Sigmoid colon (tissue), 7 donors: Measurements from ENCODE around the gene MAVS. TPM values are rescaled to one million over a fixed set of nuclear protein-coding genes. Genes with fewer than 3 reads are reported as not detected.

Experiments used
- DNase-seq: peaks from one replicate; pipeline ENCODE4 v3.0.0-alpha.2; 2019
- H3K27ac ChIP-seq, 4 donors: fragments of 200-600 bp; sonication (generic); one replicate each; pipeline ENCODE4 v1.5.1; 2016 to 2019; ENCODE audit warnings: mild to moderate bottlenecking in 1 of 4
- H3K27me3 ChIP-seq, 3 donors: fragments of 200-600 bp; sonication (generic); one replicate each; pipeline ENCODE4 v1.5.1; 2019; ENCODE audit warnings: mild to moderate bottlenecking in 1 of 3
- H3K36me3 ChIP-seq, 4 donors: fragments of 200-600 bp; sonication (generic); one replicate each; pipeline ENCODE4 v1.5.1; 2016 to 2019
- H3K4me1 ChIP-seq, 4 donors: fragments of 200-600 bp; sonication (generic); one replicate each; pipeline ENCODE4 v1.5.1; 2017 to 2019
- H3K4me3 ChIP-seq, 4 donors: fragments of 200-600 bp; sonication (generic); one replicate each; pipeline ENCODE4 v1.5.1; 2017 to 2019; ENCODE audit warnings: mild to moderate bottlenecking in 2 of 4, moderate library complexity in 1 of 4
- H3K9me3 ChIP-seq, 4 donors: fragments of 200-600 bp in 3 of 4; sonication (generic) in 3 of 4; one replicate each; pipeline versions ENCODE4 v1.5.1 to v1.6.1; 2013 to 2019
- CTCF ChIP-seq, 4 experiments: fragments of 450-650 bp in 3 of 4; fragments of 200-600 bp in 1 of 4; IDR thresholded peaks; one replicate each; pipeline ENCODE4 v1.5.1; 2016 to 2019; ENCODE audit warnings: antibody characterized with exemption in 4 of 4, mild to moderate bottlenecking in 3 of 4, moderate library complexity in 2 of 4
- EP300 ChIP-seq, 4 donors: sonication (generic); formaldehyde crosslinking; IDR thresholded peaks; one replicate each; pipeline ENCODE4 v1.6.1; 2017; ENCODE audit warnings: antibody characterized with exemption in 4 of 4
- POLR2A ChIP-seq, 2 donors: fragments of 450-650 bp; IDR thresholded peaks; one replicate each; pipeline ENCODE4 v1.6.1; 2016; ENCODE audit warnings: antibody characterized with exemption in 2 of 2, mild to moderate bottlenecking in 2 of 2, moderate library complexity in 2 of 2
- POLR2AphosphoS5 ChIP-seq, 4 donors: sonication (generic); formaldehyde crosslinking; IDR thresholded peaks; one replicate each; pipeline ENCODE4 v1.6.1; 2017; ENCODE audit warnings: antibody characterized with exemption in 4 of 4
- WGBS, 2 donors: extraction: QIAGEN DNeasy Blood & Tissue Kit; methylation state at CpG; one replicate each; pipeline ENCODE4 v1.1.7; 2013; 5-methylcytosine and 5-hydroxymethylcytosine counted together
- intact Hi-C: fragments of 100-400 bp; cut with DNase I; formaldehyde crosslinking; loops from one replicate; pipeline ENCODE4 v1.15.1; 2023
- polyA plus RNA-seq, 3 donors: library from polyadenylated mRNA; stranded (reverse); fragments of 200-250 nt; gene quantifications; one replicate each; pipeline ENCODE4 v1.2.3, GENCODE V29; 2013
- total RNA-seq, 4 donors: library from RNA; depleted of rRNA; stranded (reverse); fragments of >200 nt; gene quantifications; one replicate each; pipeline ENCODE4 v1.1.0, GENCODE V29; 2016
- donor health status: healthy with polysubstance abuse.
- donor health status: Bipolar disorder and iron deficiency.
- donor health status: healthy.

The MAVS gene
- total and polyA plus RNA-seq, 7 donors, result 9.6 to 55.2 (median 18.0) TPM

- Histone ChIP-seq H3K27ac (peak overlapping the region; percentile 95 to 98 (median 97)), H3K4me3 (peak overlapping the region in 3 of 4 donors; percentile 73 to 83 (median 81)), H3K27me3 (no peaks in the 10 kb centered on the region), H3K4me1 (peaks cover 0 to 29% (median 25%) of the 10 kb centered on the region in 4 donors), H3K9me3 (no peaks in the 10 kb centered on the region), H3K36me3 (peaks cover 8 to 26% (median 18%) of the 10 kb centered on the region in 4 donors)
- DNase-seq, result peak; percentile 72
- TF ChIP-seq POLR2AphosphoS5 (IDR thresholded peaks at IDR 0.05) (no peak), CTCF (IDR thresholded peaks at IDR 0.05) (no peak), POLR2A (IDR thresholded peaks at IDR 0.05) (no peak), EP300 (IDR thresholded peaks at IDR 0.05) (no peak)
- 60 to 67% methylated on average over 20 of the region's 20 CpGs for WGBS, 2 donors
- intact Hi-C loops, result loop anchor here (1.0 to 2.0 kb wide), 2 partner anchors 33 to 67 kb away; partner anchors contain the start of gene CENPB
Observed at GRCh38 chr20:3819411-3820047, 27.1 kb upstream of the MAVS start.

GRCh38 chr20:3820048-3820900 lies 26.4 kb upstream of the MAVS start, which contains the start of gene AP5S1:
AP5S1 (plus strand) TSS chr20:3820547; CDS start chr20:3822118, 1,571 bp downstream.
- Histone ChIP-seq H3K4me1 (peaks cover 0 to 29% (median 25%) of the 10 kb centered on the region in 4 donors), H3K27me3 (no peaks in the 10 kb centered on the region), H3K36me3 (peaks cover 8 to 34% (median 20%) of the 10 kb centered on the region in 4 donors), H3K27ac (peak within 1 kb of the TSS; percentile 95 to 98 (median 97)), H3K9me3 (no peaks in the 10 kb centered on the region), H3K4me3 (peak within 1 kb of the TSS; percentile 63 to 83 (median 77))
- TF ChIP-seq CTCF (IDR thresholded peaks at IDR 0.05), result peak; percentile 99 to 100 (median 99)
- peak; percentile 71 for TF ChIP-seq POLR2A (IDR thresholded peaks at IDR 0.05)
- TF ChIP-seq POLR2AphosphoS5 (IDR thresholded peaks at IDR 0.05), result peak; percentile 83 to 93 (median 85)
- TF ChIP-seq EP300 (IDR thresholded peaks at IDR 0.05), result peak in 1 of 4 donors; percentile 75
- intact Hi-C loops, result loop anchor here (1.0 to 2.0 kb wide), 2 partner anchors 34 to 67 kb away; partner anchors contain the start of gene CENPB
- DNase-seq, result peak; percentile 99
- WGBS, 2 donors, result 0% methylated on average over 96 of the region's 96 CpGs

GRCh38 chr20:3820901-3821727 lies 25.5 kb upstream of the MAVS start:
- no peaks in the 10 kb centered on the region for H3K9me3 ChIP-seq

More at GRCh38 chr20:3820901-3821727, 25.5 kb upstream of the MAVS start:
- Histone ChIP-seq H3K27ac (peak overlapping the region; percentile 95 to 98 (median 97)), H3K27me3 (no peaks in the 10 kb centered on the region), H3K4me1 (peaks cover 0 to 29% (median 25%) of the 10 kb centered on the region in 4 donors), H3K4me3 (peak overlapping the region; percentile 63 to 83 (median 77)), H3K36me3 (peaks cover 8 to 42% (median 22%) of the 10 kb centered on the region in 4 donors)
- DNase-seq, result peak; percentile 66
- TF ChIP-seq POLR2A (IDR thresholded peaks at IDR 0.05), result no peak
- no peak for TF ChIP-seq CTCF (IDR thresholded peaks at IDR 0.05)
- no peak for TF ChIP-seq POLR2AphosphoS5 (IDR thresholded peaks at IDR 0.05)
- no peak for TF ChIP-seq EP300 (IDR thresholded peaks at IDR 0.05)
- intact Hi-C loops, result loop anchor here (1.0 to 2.0 kb wide), 2 partner anchors 35 to 68 kb away; partner anchors contain the start of gene CENPB
- WGBS, 2 donors, result 33 to 49% methylated on average over 20 of the region's 20 CpGs
